Ovary (tissue), 3 donors: Measurements from ENCODE around the gene DNA2.

Experiments
- EP300 ChIP-seq: sonication (generic); formaldehyde crosslinking; IDR thresholded peaks from one replicate; pipeline ENCODE4 v1.6.1; 2017; ENCODE audit warnings: antibody characterized with exemption
- POLR2A ChIP-seq: fragments of 450-650 bp; IDR thresholded peaks from one replicate; pipeline ENCODE4 v1.6.1; 2017; ENCODE audit warnings: antibody characterized with exemption, mild to moderate bottlenecking, moderate library complexity
- TF ChIP-seq, protein P1 (sequence below), 3 donors: fragments of 450-650 bp in 2 of 3; fragments of 200-600 bp in 1 of 3; IDR thresholded peaks; one replicate each; pipeline versions ENCODE4 v1.5.1 to v1.8.0; 2016 to 2022; ENCODE audit warnings: antibody characterized with exemption in 3 of 3, mild to moderate bottlenecking in 1 of 3
- donor health status: DM: no; HTN: no; CAD: no.

DNA sequence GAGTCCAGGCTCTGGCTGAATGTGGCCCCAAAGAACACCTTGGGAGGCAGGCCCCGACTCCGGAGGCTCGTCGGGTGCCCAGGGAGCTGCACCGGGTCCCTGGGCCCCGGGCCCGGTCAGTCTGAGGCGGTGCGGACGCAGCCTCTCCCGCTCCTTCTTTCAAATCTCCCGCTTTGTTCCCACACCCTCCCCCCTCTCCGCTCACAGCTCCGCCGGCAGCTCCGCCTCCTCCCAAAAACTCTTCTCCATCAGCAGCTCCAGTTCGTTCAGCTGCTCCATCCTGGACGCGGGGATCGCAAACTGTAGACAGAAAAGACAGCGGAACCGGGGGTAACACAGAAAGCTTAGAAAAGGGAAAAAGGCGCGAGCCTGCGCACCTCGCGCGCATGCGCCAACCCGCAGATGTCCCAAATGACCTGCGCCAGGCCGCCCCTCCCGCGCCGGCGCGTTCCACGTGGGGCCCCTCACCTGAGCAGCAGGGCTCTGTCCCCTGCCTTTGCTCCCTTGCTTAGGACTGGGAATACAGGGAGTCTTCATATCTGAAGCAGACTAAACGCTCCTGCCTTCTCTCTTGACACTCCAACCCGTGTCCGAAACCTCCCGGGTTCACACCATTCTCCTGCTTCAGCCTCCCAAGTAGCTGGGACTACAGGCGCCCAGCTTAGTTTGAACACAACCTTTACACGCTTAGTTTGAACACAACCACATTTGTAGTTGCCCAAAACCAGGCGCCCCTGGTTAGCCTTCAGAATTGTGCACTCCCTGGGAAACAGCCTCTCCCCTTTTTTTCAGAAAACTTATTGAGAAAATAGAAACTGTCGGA, at the start of gene DNA2:
- no peak for TF ChIP-seq EP300
- TF ChIP-seq, protein P1, sequence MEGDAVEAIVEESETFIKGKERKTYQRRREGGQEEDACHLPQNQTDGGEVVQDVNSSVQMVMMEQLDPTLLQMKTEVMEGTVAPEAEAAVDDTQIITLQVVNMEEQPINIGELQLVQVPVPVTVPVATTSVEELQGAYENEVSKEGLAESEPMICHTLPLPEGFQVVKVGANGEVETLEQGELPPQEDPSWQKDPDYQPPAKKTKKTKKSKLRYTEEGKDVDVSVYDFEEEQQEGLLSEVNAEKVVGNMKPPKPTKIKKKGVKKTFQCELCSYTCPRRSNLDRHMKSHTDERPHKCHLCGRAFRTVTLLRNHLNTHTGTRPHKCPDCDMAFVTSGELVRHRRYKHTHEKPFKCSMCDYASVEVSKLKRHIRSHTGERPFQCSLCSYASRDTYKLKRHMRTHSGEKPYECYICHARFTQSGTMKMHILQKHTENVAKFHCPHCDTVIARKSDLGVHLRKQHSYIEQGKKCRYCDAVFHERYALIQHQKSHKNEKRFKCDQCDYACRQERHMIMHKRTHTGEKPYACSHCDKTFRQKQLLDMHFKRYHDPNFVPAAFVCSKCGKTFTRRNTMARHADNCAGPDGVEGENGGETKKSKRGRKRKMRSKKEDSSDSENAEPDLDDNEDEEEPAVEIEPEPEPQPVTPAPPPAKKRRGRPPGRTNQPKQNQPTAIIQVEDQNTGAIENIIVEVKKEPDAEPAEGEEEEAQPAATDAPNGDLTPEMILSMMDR (IDR thresholded peaks at IDR 0.05): no peak
- no peak for TF ChIP-seq POLR2A
